Keratinocyte (primary cell): ENCODE data around the gene SCAMP1. TPM values are rescaled to one million over a fixed set of nuclear protein-coding genes. Genes with fewer than 3 reads are reported as not detected.

Experiments
- DNase-seq: peaks from one replicate; pipeline ENCODE4 v3.0.0-alpha.2; 2011; ENCODE audit warnings: low read depth, missing footprints, low spot score
- FAIRE-seq: peaks from 2 replicates; lab custom pipeline; 2011; peaks lifted over from hg19 to GRCh38; lab: Jason Lieb, UNC
- H2AFZ ChIP-seq: 2 replicates; pipeline ENCODE4 v1.6.0; 2012; ENCODE audit warnings: low read length, control low read depth, inconsistent platforms; ENCODE audit not compliant: control insufficient read depth
- H3K27ac ChIP-seq: 2 replicates; pipeline ENCODE4 v1.5.1; 2011; ENCODE audit warnings: low read length; ENCODE audit not compliant: control insufficient read depth, insufficient read depth
- H3K27me3 ChIP-seq: 3 replicates; pipeline ENCODE4 v1.6.0; 2011; ENCODE audit warnings: low read length; ENCODE audit not compliant: control insufficient read depth, insufficient read depth; ENCODE audit errors: extremely low read depth
- H3K36me3 ChIP-seq, 2 experiments: 2 replicates in 1 of 2; 3 replicates in 1 of 2; pipeline ENCODE4 v1.5.1; 2011; ENCODE audit warnings: low read length in 2 of 2, mild to moderate bottlenecking in 1 of 2; ENCODE audit not compliant: control insufficient read depth in 2 of 2, insufficient read depth in 2 of 2; ENCODE audit errors: extremely low read depth in 1 of 2
- H3K4me1 ChIP-seq: 3 replicates; pipeline ENCODE4 v1.5.1; 2011; ENCODE audit warnings: low read length; ENCODE audit not compliant: control insufficient read depth, insufficient read depth; ENCODE audit errors: extremely low read depth
- H3K4me2 ChIP-seq: 3 replicates; pipeline ENCODE4 v1.6.0; 2011; ENCODE audit warnings: low read depth, low read length; ENCODE audit not compliant: control insufficient read depth, insufficient read depth; ENCODE audit errors: extremely low read depth
- H3K4me3 ChIP-seq, 3 experiments: fragments of 200-600 bp in 1 of 3; sonication (generic) in 1 of 3; 2 replicates in 2 of 3; 3 replicates in 1 of 3; pipeline ENCODE4 v1.5.1; 2011 to 2016; ENCODE audit warnings: low read length in 3 of 3, mild to moderate bottlenecking in 3 of 3, control low read depth in 2 of 3, inconsistent platforms in 1 of 3, low read depth in 1 of 3, mixed read lengths in 1 of 3, mixed run types in 1 of 3, moderate library complexity in 1 of 3; ENCODE audit not compliant: control insufficient read depth in 2 of 3, insufficient read depth in 2 of 3; ENCODE audit errors: extremely low read depth in 1 of 3
- H3K79me2 ChIP-seq: 2 replicates; pipeline ENCODE4 v1.6.0; 2012; ENCODE audit warnings: low read length; ENCODE audit not compliant: control insufficient read depth, insufficient read depth
- H3K9ac ChIP-seq: 3 replicates; pipeline ENCODE4 v1.6.0; 2011; ENCODE audit warnings: low read length; ENCODE audit not compliant: control insufficient read depth, insufficient read depth; ENCODE audit errors: extremely low read depth
- H3K9me1 ChIP-seq: 3 replicates; pipeline ENCODE4 v1.6.0; 2011; ENCODE audit warnings: low read length; ENCODE audit not compliant: control insufficient read depth, insufficient read depth; ENCODE audit errors: extremely low read depth
- H3K9me3 ChIP-seq: 2 replicates; pipeline ENCODE4 v1.5.1; 2012; ENCODE audit warnings: low read depth, low read length; ENCODE audit not compliant: control insufficient read depth
- H4K20me1 ChIP-seq: 3 replicates; pipeline ENCODE4 v1.6.0; 2011; ENCODE audit warnings: low read length; ENCODE audit not compliant: control insufficient read depth, insufficient read depth; ENCODE audit errors: extremely low read depth
- EZH2 ChIP-seq: IDR thresholded peaks from one replicate; pipeline ENCODE4 v1.6.1; 2012; ENCODE audit warnings: inconsistent platforms, mild to moderate bottlenecking, low read length, moderate library complexity
- dilution Hi-C: fragments of 300-500 bp; cut with MboI; formaldehyde crosslinking; loops from one replicate; pipeline ENCODE4 v1.7.0; 2020; ENCODE audit warnings: low sequenced_read_pairs; ENCODE audit not compliant: extremely low pct_ligation_motif_present
- polyA plus RNA-seq, 5 experiments: library from polyadenylated mRNA; depleted of rRNA in 3 of 5; stranded (reverse) in 3 of 5; stranded (forward) in 1 of 5; unstranded in 1 of 5; fragments of >200 nt; gene quantifications; 1 replicate in 1 of 5; 2 replicates in 3 of 5; 3 replicates in 1 of 5; pipeline versions ENCODE4 v1.2.1 to v1.2.3, GENCODE V29; 2011 to 2012; ENCODE audit warnings: missing spikeins in 2 of 5, low read depth in 1 of 5, low replicate concordance in 1 of 5
- TF ChIP-seq, protein P1 (sequence below), 3 experiments: IDR thresholded peaks in 1 of 3; conservative IDR thresholded peaks in 1 of 3; optimal IDR thresholded peaks in 1 of 3; 2 replicates in 2 of 3; 3 replicates in 1 of 3; pipeline versions ENCODE3 to v1.5.1; 2011; ENCODE audit warnings: low read length in 3 of 3, mild to moderate bottlenecking in 3 of 3, moderate library complexity in 2 of 3, control low read depth in 1 of 3, inconsistent platforms in 1 of 3; ENCODE audit not compliant: insufficient read depth in 2 of 3; ENCODE audit errors: extremely low read depth in 1 of 3

SCAMP1 gene
- polyA plus RNA-seq, 1 donor (not counting 4 experiments of a cell fraction or from before 2014, with no cell fraction given), result 36.6 TPM

DNA sequence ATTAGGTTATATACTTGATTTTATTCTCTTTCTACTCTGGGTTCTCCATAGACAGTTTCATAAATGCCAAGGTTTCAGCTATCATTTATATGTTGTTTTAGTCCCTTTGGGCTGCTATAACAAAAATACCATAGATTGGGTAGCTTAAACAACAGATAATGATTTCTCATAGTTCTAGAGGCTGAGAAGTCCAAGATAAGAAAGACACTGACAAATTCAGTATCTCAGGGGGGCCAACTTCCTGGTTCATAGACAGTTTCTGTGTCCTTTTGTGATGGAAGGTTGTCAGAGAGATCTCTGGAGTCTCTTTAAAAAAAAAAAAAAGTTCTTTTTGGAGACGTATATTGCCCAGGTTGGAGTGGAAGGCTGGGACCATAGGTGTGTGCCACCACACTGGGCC lies 113.3 kb downstream of the SCAMP1 start:
- H2AFZ ChIP-seq, result no peak overlapping the region
- FAIRE-seq (no peak), DNase-seq (no peak)
- no peaks in the 10 kb centered on the region for H3K36me3 ChIP-seq
- H3K4me2 ChIP-seq, result no peak overlapping the region
- H3K79me2 ChIP-seq, result no peaks in the 10 kb centered on the region
- no peaks in the 10 kb centered on the region for H3K9me1 ChIP-seq
- H3K9me3 ChIP-seq, result no peaks in the 10 kb centered on the region
- H3K4me1 ChIP-seq, result peaks cover 2% of the 10 kb centered on the region
- no peak overlapping the region for H3K9ac ChIP-seq
- dilution Hi-C loops, result no loop called here
- no peaks in the 10 kb centered on the region for H4K20me1 ChIP-seq
- no peaks in the 10 kb centered on the region for H3K27me3 ChIP-seq
- no peak overlapping the region for H3K4me3 ChIP-seq
- H3K27ac ChIP-seq, result no peak overlapping the region
- TF ChIP-seq EZH2, result no peak
- TF ChIP-seq, protein P1, sequence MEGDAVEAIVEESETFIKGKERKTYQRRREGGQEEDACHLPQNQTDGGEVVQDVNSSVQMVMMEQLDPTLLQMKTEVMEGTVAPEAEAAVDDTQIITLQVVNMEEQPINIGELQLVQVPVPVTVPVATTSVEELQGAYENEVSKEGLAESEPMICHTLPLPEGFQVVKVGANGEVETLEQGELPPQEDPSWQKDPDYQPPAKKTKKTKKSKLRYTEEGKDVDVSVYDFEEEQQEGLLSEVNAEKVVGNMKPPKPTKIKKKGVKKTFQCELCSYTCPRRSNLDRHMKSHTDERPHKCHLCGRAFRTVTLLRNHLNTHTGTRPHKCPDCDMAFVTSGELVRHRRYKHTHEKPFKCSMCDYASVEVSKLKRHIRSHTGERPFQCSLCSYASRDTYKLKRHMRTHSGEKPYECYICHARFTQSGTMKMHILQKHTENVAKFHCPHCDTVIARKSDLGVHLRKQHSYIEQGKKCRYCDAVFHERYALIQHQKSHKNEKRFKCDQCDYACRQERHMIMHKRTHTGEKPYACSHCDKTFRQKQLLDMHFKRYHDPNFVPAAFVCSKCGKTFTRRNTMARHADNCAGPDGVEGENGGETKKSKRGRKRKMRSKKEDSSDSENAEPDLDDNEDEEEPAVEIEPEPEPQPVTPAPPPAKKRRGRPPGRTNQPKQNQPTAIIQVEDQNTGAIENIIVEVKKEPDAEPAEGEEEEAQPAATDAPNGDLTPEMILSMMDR (optimal IDR thresholded peaks at IDR 0.05 in 1 of 3, IDR thresholded peaks at IDR 0.05 in 1 of 3, conservative IDR thresholded peaks at IDR 0.05 in 1 of 3; ENCODE audit: extremely low read depth in 1 of 3, insufficient read depth in 2 of 3, low read length in 3 of 3), result no peak

DNA sequence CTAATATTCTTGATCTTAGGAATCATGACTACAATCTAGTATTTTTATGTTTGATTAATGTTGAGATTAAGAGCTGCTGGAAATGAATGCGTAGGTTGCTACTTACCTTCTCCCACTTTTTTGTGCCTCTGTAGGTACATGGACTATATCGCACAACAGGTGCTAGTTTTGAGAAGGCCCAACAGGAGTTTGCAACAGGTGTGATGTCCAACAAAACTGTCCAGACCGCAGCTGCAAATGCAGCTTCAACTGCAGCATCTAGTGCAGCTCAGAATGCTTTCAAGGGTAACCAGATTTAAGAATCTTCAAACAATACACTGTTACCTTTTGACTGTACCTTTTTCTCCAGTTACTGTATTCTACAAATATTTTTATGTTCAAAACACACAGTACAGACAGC lies 115.0 kb downstream of the SCAMP1 start:
- no peaks in the 10 kb centered on the region for H3K36me3 ChIP-seq
- H2AFZ ChIP-seq, result no peak overlapping the region
- no peak for FAIRE-seq
- dilution Hi-C loops, result no loop called here
- no peak for TF ChIP-seq EZH2
- TF ChIP-seq, protein P1 (optimal IDR thresholded peaks at IDR 0.05 in 1 of 3, IDR thresholded peaks at IDR 0.05 in 1 of 3, conservative IDR thresholded peaks at IDR 0.05 in 1 of 3; ENCODE audit: extremely low read depth in 1 of 3, insufficient read depth in 2 of 3, low read length in 3 of 3), result no peak
- no peaks in the 10 kb centered on the region for H3K9me3 ChIP-seq
- DNase-seq, result no peak
- no peaks in the 10 kb centered on the region for H3K9me1 ChIP-seq
- no peak overlapping the region for H3K4me3 ChIP-seq
- H3K9ac ChIP-seq, result no peak overlapping the region
- no peak overlapping the region for H3K27ac ChIP-seq
- peaks cover 2% of the 10 kb centered on the region for H3K4me1 ChIP-seq
- no peak overlapping the region for H3K4me2 ChIP-seq
- no peaks in the 10 kb centered on the region for H3K27me3 ChIP-seq
- no peaks in the 10 kb centered on the region for H3K79me2 ChIP-seq
- H4K20me1 ChIP-seq, result no peaks in the 10 kb centered on the region
